DND-41 (cell line): ENCODE results near the gene TULP4.

ENCODE experiments used
- EZH2 ChIP-seq: IDR thresholded peaks from 3 replicates; pipeline ENCODE4 v1.6.1; 2012; ENCODE audit warnings: borderline replicate concordance, low read depth, mild to moderate bottlenecking, moderate library complexity, low read length, inconsistent platforms; ENCODE audit not compliant: severe bottlenecking
- TF ChIP-seq, protein P1 (sequence below): IDR thresholded peaks from 2 replicates; pipeline ENCODE4 v1.5.1; 2012; ENCODE audit warnings: borderline replicate concordance, low read length, moderate library complexity, mild to moderate bottlenecking; ENCODE audit not compliant: poor library complexity, severe bottlenecking; ENCODE audit errors: extremely low read depth

DNA sequence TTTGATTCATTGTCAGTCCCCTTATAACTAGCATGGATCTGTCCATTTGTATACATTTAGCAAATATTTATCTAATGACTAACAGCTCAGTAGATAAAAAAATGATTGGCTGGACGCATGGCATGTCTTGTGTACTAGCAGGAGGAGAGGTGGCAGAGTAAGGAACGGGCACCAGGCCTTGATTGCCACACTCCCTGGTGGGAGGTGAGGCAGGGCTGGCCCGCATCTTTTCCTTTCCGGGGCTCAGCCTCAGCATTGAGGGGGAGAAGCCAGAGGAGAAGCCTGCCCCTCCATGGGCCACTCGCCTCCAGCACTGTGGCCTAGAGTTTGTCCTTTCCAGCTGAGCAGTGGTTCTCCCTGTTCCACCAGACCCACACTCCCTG is 162.7 kb downstream of the TULP4 start:
- TF ChIP-seq, protein P1, sequence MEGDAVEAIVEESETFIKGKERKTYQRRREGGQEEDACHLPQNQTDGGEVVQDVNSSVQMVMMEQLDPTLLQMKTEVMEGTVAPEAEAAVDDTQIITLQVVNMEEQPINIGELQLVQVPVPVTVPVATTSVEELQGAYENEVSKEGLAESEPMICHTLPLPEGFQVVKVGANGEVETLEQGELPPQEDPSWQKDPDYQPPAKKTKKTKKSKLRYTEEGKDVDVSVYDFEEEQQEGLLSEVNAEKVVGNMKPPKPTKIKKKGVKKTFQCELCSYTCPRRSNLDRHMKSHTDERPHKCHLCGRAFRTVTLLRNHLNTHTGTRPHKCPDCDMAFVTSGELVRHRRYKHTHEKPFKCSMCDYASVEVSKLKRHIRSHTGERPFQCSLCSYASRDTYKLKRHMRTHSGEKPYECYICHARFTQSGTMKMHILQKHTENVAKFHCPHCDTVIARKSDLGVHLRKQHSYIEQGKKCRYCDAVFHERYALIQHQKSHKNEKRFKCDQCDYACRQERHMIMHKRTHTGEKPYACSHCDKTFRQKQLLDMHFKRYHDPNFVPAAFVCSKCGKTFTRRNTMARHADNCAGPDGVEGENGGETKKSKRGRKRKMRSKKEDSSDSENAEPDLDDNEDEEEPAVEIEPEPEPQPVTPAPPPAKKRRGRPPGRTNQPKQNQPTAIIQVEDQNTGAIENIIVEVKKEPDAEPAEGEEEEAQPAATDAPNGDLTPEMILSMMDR, result no peak
- no peak for TF ChIP-seq EZH2
